ENCODE results near the gene AMY2A. TPM values are rescaled to one million over a fixed set of nuclear protein-coding genes. Genes with fewer than 3 reads are reported as not detected.
"Not testable (repeated sequence)": the region's sequence is repeated elsewhere in the genome, so short reads cannot be mapped to it uniquely, and the experiment has no call there.

The AMY2A gene
- not detected for polyA plus RNA-seq

DNA sequence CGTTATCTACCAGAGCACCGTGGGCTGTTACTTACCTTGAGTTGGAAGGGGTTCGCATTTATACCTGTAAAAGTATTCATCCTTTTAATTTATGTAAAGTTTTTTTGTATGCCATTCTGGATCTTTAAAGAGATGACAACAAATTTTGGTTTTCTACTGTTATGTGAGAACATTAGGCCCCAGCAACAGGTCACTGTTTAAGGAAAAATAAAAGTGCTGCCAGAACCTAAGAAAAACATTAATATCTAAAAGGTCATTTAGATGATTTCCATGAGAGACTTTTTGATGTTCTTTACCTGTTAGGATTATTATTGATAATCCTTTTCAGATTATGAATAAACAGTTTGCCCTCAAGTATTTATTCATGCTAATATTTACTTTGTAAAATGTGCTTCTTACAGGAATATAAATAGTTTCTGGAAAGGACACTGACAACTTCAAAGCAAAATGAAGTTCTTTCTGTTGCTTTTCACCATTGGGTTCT, at the start of gene AMY2A:
AMY2A (plus strand) TSS at position 434 of the 484 bp plus-strand sequence; CDS start at position 448, 14 bp downstream.
- H3K36me3 Mint-ChIP-seq, H3K27ac Mint-ChIP-seq, H3K4me3 Mint-ChIP-seq, H3K4me1 Mint-ChIP-seq, H3K27me3 Mint-ChIP-seq, H3K9me3 Mint-ChIP-seq: not testable (repeated sequence)

- H3K4me1 Mint-ChIP-seq, result no peaks in the 10 kb centered on the region
- H3K9me3 Mint-ChIP-seq, result no peaks in the 10 kb centered on the region
These were observed 47.7 kb upstream of the AMY2A start for GRCh38 chr1:103569493-103569892.

GRCh38 chr1:103571289-103571688, 45.9 kb upstream of the AMY2A start, which contains the start of gene AMY2B:
Gene AMY2B, plus strand, starts transcription at chr1:103571589. Its CDS starts 14 bp downstream, at chr1:103571603.
- not testable (repeated sequence) for H3K4me1 Mint-ChIP-seq, H3K4me3 Mint-ChIP-seq, H3K27ac Mint-ChIP-seq, H3K27me3 Mint-ChIP-seq, H3K9me3 Mint-ChIP-seq
- peaks cover 11% of the 10 kb centered on the region for H3K36me3 Mint-ChIP-seq

More at GRCh38 chr1:103569493-103569892, 47.7 kb upstream of the AMY2A start:
- no peaks in the 10 kb centered on the region for H3K27me3 Mint-ChIP-seq
- no peak overlapping the region for H3K4me3 Mint-ChIP-seq
- peaks cover 11% of the 10 kb centered on the region for H3K36me3 Mint-ChIP-seq
- no peak overlapping the region for H3K27ac Mint-ChIP-seq

DNA sequence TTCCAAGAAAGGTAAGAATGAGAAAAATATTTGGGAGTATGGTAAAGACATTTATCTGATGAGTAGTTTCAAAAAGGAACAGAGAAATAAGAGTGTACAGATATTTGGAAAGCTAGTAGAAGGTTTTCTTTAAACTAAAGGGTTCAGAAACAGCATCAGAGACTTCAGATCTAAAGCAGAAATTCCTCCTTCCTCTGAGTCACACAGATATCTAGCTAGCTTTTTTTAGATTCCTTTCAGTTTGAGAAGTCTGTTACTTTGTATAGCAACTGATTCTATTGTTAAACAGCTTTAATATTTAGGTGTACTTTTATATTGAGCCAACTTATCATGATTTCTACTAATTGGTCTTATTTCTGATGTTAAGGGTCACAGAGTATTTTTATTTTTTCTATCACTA, 41.2 kb upstream of the AMY2A start:
- Mint-ChIP-seq H3K4me3 (no peak overlapping the region), H3K36me3 (peaks cover 5% of the 10 kb centered on the region), H3K27me3 (no peaks in the 10 kb centered on the region), H3K27ac (no peak overlapping the region), H3K9me3 (no peaks in the 10 kb centered on the region), H3K4me1 (no peaks in the 10 kb centered on the region)

- H3K4me3 Mint-ChIP-seq, H3K36me3 Mint-ChIP-seq, H3K27me3 Mint-ChIP-seq, H3K4me1 Mint-ChIP-seq, H3K27ac Mint-ChIP-seq, H3K9me3 Mint-ChIP-seq: not testable (repeated sequence)
These were observed 40.4 kb upstream of the AMY2A start for GRCh38 chr1:103576784-103577183.

GRCh38 chr1:103582464-103582863, 34.8 kb upstream of the AMY2A start:
- no peaks in the 10 kb centered on the region for H3K27me3 Mint-ChIP-seq
- H3K36me3 Mint-ChIP-seq, result peaks cover 4% of the 10 kb centered on the region
- H3K4me3 Mint-ChIP-seq, result no peak overlapping the region
- H3K9me3 Mint-ChIP-seq, result peaks cover 0 to 4% (median 4%) of the 10 kb centered on the region in 3 donors
- no peak overlapping the region for H3K27ac Mint-ChIP-seq
- no peaks in the 10 kb centered on the region for H3K4me1 Mint-ChIP-seq

DNA sequence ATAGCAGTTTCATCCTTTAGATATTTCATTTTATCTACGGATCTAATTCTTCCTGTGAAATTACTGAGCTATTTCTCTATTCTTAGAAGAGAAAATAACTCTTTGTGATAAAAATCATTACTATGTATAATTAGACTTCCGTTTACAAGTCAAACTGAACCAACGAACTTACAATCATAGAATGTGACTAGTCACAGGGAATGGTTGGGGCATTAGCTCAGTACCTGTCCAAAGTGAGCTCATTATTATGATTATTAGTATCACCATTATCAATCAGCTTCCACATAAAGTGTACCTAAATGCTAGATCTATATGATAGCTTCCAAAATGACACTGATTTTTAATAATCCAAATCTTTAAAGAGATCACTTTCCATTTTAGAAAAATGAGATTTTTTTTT, 33.3 kb upstream of the AMY2A start:
- Mint-ChIP-seq H3K4me1 (no peaks in the 10 kb centered on the region), H3K36me3 (peaks cover 4% of the 10 kb centered on the region), H3K27ac (no peak overlapping the region), H3K27me3 (no peaks in the 10 kb centered on the region), H3K4me3 (no peak overlapping the region), H3K9me3 (peaks cover 1 to 9% (median 4%) of the 10 kb centered on the region in 3 donors)

- Mint-ChIP-seq H3K27ac (no peak overlapping the region), H3K4me3 (no peak overlapping the region), H3K27me3 (no peaks in the 10 kb centered on the region), H3K9me3 (peaks cover 1 to 14% (median 4%) of the 10 kb centered on the region in 3 donors), H3K4me1 (no peaks in the 10 kb centered on the region), H3K36me3 (peaks cover 4% of the 10 kb centered on the region)
These were observed 32.7 kb upstream of the AMY2A start for GRCh38 chr1:103584537-103584936.

DNA sequence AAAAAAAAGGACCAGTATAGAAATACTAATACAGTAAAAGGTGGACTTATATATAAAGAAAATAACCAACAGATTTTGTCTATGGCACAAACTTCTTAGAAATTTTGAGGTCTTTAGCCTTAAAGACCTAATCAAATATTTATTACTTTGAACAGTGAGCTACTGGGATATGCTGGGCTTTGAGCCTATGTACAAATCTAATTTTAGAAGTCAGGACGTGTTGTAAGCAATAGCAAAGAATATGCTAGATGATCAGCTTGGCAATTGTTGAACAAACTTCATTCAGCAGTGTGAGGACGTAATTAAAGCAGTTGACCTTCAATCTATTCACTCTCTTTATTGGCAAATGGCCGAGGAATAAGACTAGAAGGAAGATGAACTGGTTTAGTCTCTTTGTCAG, 14.5 kb upstream of the AMY2A start:
- H3K36me3 Mint-ChIP-seq, H3K9me3 Mint-ChIP-seq, H3K27me3 Mint-ChIP-seq, H3K4me1 Mint-ChIP-seq, H3K27ac Mint-ChIP-seq, H3K4me3 Mint-ChIP-seq: not testable (repeated sequence)

DNA sequence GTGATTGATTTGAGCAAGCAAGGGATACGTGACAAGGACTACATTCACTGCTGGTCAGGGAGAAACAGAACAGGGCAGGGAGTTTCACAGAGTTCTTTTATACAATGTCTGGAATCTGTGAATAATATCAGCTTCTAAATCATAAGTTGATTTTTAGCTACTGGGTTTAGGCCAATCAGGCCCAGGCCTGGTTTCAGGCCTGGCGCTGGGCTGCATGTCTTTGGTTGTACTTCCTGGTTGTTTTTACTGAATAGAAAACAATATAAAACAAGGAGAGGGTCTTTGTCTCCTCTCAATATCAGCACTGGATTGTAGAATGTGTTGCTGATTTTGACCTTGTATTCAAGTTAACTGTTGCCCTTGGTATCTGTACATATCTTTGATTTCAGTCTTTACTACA, 865 bp upstream of the AMY2A start:
- no peaks in the 10 kb centered on the region for H3K27me3 Mint-ChIP-seq

GRCh38 chr1:103627436-103627835, 10.2 kb downstream of the AMY2A start:
- not testable (repeated sequence) for H3K27ac Mint-ChIP-seq, H3K4me3 Mint-ChIP-seq, H3K36me3 Mint-ChIP-seq, H3K4me1 Mint-ChIP-seq, H3K27me3 Mint-ChIP-seq, H3K9me3 Mint-ChIP-seq

More for the DNA sequence above, 865 bp upstream of the AMY2A start:
- Mint-ChIP-seq H3K9me3 (peaks cover 0 to 3% (median 3%) of the 10 kb centered on the region in 3 donors), H3K27ac (no peak overlapping the region), H3K4me3 (no peak overlapping the region), H3K4me1 (no peaks in the 10 kb centered on the region), H3K36me3 (no peaks in the 10 kb centered on the region)

DNA sequence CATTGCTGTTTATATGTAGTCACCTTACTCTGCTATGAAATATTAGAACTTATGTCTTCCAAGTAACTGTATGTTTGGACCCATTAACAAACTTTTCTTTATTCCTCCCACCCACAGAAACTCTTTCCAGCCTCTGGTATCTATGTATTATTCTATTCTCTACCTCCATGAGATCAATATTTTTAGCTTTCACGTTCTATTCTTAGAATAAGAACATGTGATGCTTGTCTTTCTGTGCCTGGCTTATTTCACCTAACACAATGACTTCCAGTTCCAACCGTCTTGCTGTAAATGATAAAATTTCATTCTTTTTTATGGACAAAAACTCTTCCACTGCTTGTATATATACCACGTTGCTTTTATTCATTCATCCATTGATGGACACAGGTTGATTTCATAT, 24.0 kb downstream of the AMY2A start:
- not testable (repeated sequence) for H3K27ac Mint-ChIP-seq, H3K4me1 Mint-ChIP-seq, H3K4me3 Mint-ChIP-seq, H3K9me3 Mint-ChIP-seq, H3K36me3 Mint-ChIP-seq, H3K27me3 Mint-ChIP-seq

- H3K4me1 Mint-ChIP-seq, H3K4me3 Mint-ChIP-seq, H3K27me3 Mint-ChIP-seq, H3K27ac Mint-ChIP-seq, H3K36me3 Mint-ChIP-seq, H3K9me3 Mint-ChIP-seq: not testable (repeated sequence)
These were observed 26.7 kb downstream of the AMY2A start for GRCh38 chr1:103643908-103644307.

GRCh38 chr1:103650305-103650704, 33.1 kb downstream of the AMY2A start:
- H3K9me3 Mint-ChIP-seq, H3K4me3 Mint-ChIP-seq, H3K4me1 Mint-ChIP-seq, H3K36me3 Mint-ChIP-seq, H3K27ac Mint-ChIP-seq, H3K27me3 Mint-ChIP-seq: not testable (repeated sequence)

DNA sequence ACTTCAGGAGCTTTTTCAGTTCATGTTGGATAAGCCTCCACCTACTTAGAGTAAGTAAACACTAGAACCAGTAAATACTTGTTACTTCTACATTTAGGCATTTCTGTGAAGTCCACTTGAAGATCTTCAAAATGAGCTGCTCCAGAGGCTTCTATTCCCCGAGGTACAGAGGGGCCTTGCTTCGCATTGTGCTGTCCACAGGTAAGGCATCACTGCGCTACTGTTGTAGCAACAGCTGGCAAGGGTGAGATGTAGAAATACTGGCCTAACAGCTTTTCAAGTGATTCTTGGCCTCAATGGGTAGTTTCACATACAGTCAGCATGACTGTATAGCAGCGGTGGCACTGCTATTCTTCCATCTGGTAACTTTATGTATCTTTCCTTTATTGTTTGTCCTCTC, 33.7 kb downstream of the AMY2A start:
- not testable (repeated sequence) for H3K4me3 Mint-ChIP-seq, H3K27ac Mint-ChIP-seq, H3K9me3 Mint-ChIP-seq, H3K4me1 Mint-ChIP-seq, H3K36me3 Mint-ChIP-seq, H3K27me3 Mint-ChIP-seq

- not testable (repeated sequence) for H3K27ac Mint-ChIP-seq, H3K9me3 Mint-ChIP-seq, H3K27me3 Mint-ChIP-seq, H3K4me3 Mint-ChIP-seq, H3K36me3 Mint-ChIP-seq, H3K4me1 Mint-ChIP-seq
These were observed 36.9 kb downstream of the AMY2A start for GRCh38 chr1:103654133-103654532.

- H3K9me3 Mint-ChIP-seq, H3K4me1 Mint-ChIP-seq: not testable (repeated sequence)
These were observed 38.2 kb downstream of the AMY2A start, which contains the start of gene AMY1A for GRCh38 chr1:103655460-103655859. Gene AMY1A, plus strand, starts transcription at chr1:103655760. Its CDS starts 571 bp downstream, at chr1:103656331.

More at GRCh38 chr1:103655460-103655859, 38.2 kb downstream of the AMY2A start, which contains the start of gene AMY1A:
- not testable (repeated sequence) for H3K36me3 Mint-ChIP-seq, H3K27ac Mint-ChIP-seq, H3K4me3 Mint-ChIP-seq, H3K27me3 Mint-ChIP-seq

All from IgD-negative memory B cell (primary cell).